Measurements from ENCODE around the gene MIPOL1. TPM values are rescaled to one million over a fixed set of nuclear protein-coding genes. Genes with fewer than 3 reads are reported as not detected.

The MIPOL1 gene
- total and polyA plus RNA-seq, 2 donors (not counting 3 experiments of a cell fraction or from before 2014, with no cell fraction given), result 3.4 to 33.5 TPM

GRCh38 chr14:37170237-37170636 is 27.5 kb upstream of the MIPOL1 start:
- no TSS peak for BruUV-seq (replicated peaks)
- intact Hi-C loops (cut with micrococcal nuclease), result loop anchor here (5.0 kb wide), 1 partner anchor 62 kb away; no protein-coding TSS in a partner anchor
- no peak for FAIRE-seq
- DNase-seq (ENCODE audit: low read depth, low spot score), result no peak
- Histone ChIP-seq H3K36me3 (ENCODE audit: control insufficient read depth in 2 of 2, extremely low read depth in 1 of 2, insufficient read depth in 2 of 2, low read length in 2 of 2) (no peaks in the 10 kb centered on the region), H3K4me3 (replicated peaks in 1 of 3; ENCODE audit: insufficient read depth in 1 of 3, low read depth in 1 of 3, low read length in 3 of 3) (no peak overlapping the region), H3K9me3 (replicated peaks; ENCODE audit: control insufficient read depth, insufficient read depth, low read length) (no peaks in the 10 kb centered on the region), H4K20me1 (replicated peaks; ENCODE audit: control insufficient read depth, extremely low read depth, insufficient read depth, low read length) (no peaks in the 10 kb centered on the region), H3K4me1 (ENCODE audit: control insufficient read depth, extremely low read depth, insufficient read depth, low read length) (peaks cover 12% of the 10 kb centered on the region), H3K27me3 (ENCODE audit: control insufficient read depth in 2 of 2, insufficient read depth in 2 of 2, low read length in 2 of 2) (peaks cover 0 to 3% of the 10 kb centered on the region in 2 experiments), H3K9ac (replicated peaks; ENCODE audit: extremely low read depth, insufficient read depth, low read length) (no peak overlapping the region), H3K27ac (ENCODE audit: insufficient read depth, low read depth, low read length) (no peak overlapping the region), H3K9me1 (replicated peaks; ENCODE audit: control insufficient read depth, extremely low read depth, insufficient read depth, low read length) (no peaks in the 10 kb centered on the region), H2AFZ (ENCODE audit: low read depth, low read length) (no peak overlapping the region), H3K4me2 (ENCODE audit: insufficient read depth, low read length) (no peak overlapping the region), H3K79me2 (ENCODE audit: control insufficient read depth, insufficient read depth, low read length) (no peaks in the 10 kb centered on the region)
- TF ChIP-seq FOS (IDR thresholded peaks at IDR 0.05; ENCODE audit: borderline replicate concordance, insufficient read depth, low read length), result no peak
- TF ChIP-seq GATA2 (IDR thresholded peaks at IDR 0.05; ENCODE audit: insufficient read depth, insufficient read length, low read depth, low read length), result no peak
- CTCF ChIA-PET, result interaction anchor here (1.1 kb wide), 1 partner anchor 20 kb away, joined by 4 read pairs; no protein-coding TSS in a partner anchor
- dilution Hi-C loops (cut with MboI; ENCODE audit: extremely low pct_ligation_motif_present, low sequenced_read_pairs), result no loop called here
- POLR2A ChIA-PET, result no interaction called here

- CTCF ChIA-PET, result interaction anchor here (0.7 to 2.3 kb wide), 6 partner anchors 18 to 617 kb away, joined by 3 to 23 read pairs (median 8); no protein-coding TSS in a partner anchor
Measured at GRCh38 chr14:37170993-37171392, 26.7 kb upstream of the MIPOL1 start.

More at GRCh38 chr14:37170993-37171392, 26.7 kb upstream of the MIPOL1 start:
- intact Hi-C loops (cut with micrococcal nuclease), result loop anchor here (5.0 kb wide), 1 partner anchor 61 kb away; no protein-coding TSS in a partner anchor
- H3K4me1 ChIP-seq (ENCODE audit: control insufficient read depth, extremely low read depth, insufficient read depth, low read length), result peaks cover 12% of the 10 kb centered on the region
- TF ChIP-seq EZH2 (IDR thresholded peaks at IDR 0.05; ENCODE audit: borderline replicate concordance, low read depth, low read length, severe bottlenecking) (no peak), FOS (IDR thresholded peaks at IDR 0.05; ENCODE audit: borderline replicate concordance, insufficient read depth, low read length) (no peak), POLR2A (IDR thresholded peaks at IDR 0.05; ENCODE audit: low read depth, low read length) (no peak), JUN (IDR thresholded peaks at IDR 0.05; ENCODE audit: borderline replicate concordance, insufficient read depth, insufficient read length, low read depth) (no peak), POLR2AphosphoS5 (IDR thresholded peaks at IDR 0.05; ENCODE audit: insufficient read depth, low read depth, low read length) (no peak), CTCF (IDR thresholded peaks at IDR 0.05; ENCODE audit: extremely low read depth in 1 of 2, insufficient read depth in 1 of 2, low read depth in 1 of 2, low read length in 2 of 2) (no peak), MAX (IDR thresholded peaks at IDR 0.05; ENCODE audit: insufficient read depth, insufficient read length) (no peak), GATA2 (IDR thresholded peaks at IDR 0.05; ENCODE audit: insufficient read depth, insufficient read length, low read depth, low read length) (no peak), MYC (IDR thresholded peaks at IDR 0.05; ENCODE audit: low read depth, low read length) (no peak)
- H3K4me3 ChIP-seq (replicated peaks in 1 of 3; ENCODE audit: insufficient read depth in 1 of 3, low read depth in 1 of 3, low read length in 3 of 3), result no peak overlapping the region
- H3K36me3 ChIP-seq (ENCODE audit: control insufficient read depth in 2 of 2, extremely low read depth in 1 of 2, insufficient read depth in 2 of 2, low read length in 2 of 2), result no peaks in the 10 kb centered on the region
- no peak for FAIRE-seq
- no peaks in the 10 kb centered on the region for H3K9me3 ChIP-seq (replicated peaks; ENCODE audit: control insufficient read depth, insufficient read depth, low read length)
- H4K20me1 ChIP-seq (replicated peaks; ENCODE audit: control insufficient read depth, extremely low read depth, insufficient read depth, low read length), result no peaks in the 10 kb centered on the region
- no peak overlapping the region for H3K27ac ChIP-seq (ENCODE audit: insufficient read depth, low read depth, low read length)
- dilution Hi-C loops (cut with MboI; ENCODE audit: extremely low pct_ligation_motif_present, low sequenced_read_pairs), result no loop called here
- H3K4me2 ChIP-seq (ENCODE audit: insufficient read depth, low read length), result no peak overlapping the region
- POLR2A ChIA-PET, result no interaction called here
- H2AFZ ChIP-seq (ENCODE audit: low read depth, low read length), result no peak overlapping the region
- no TSS peak for BruUV-seq (replicated peaks)
- H3K27me3 ChIP-seq (ENCODE audit: control insufficient read depth in 2 of 2, insufficient read depth in 2 of 2, low read length in 2 of 2), result no peaks in the 10 kb centered on the region
- no peaks in the 10 kb centered on the region for H3K9me1 ChIP-seq (replicated peaks; ENCODE audit: control insufficient read depth, extremely low read depth, insufficient read depth, low read length)
- no peak overlapping the region for H3K9ac ChIP-seq (replicated peaks; ENCODE audit: extremely low read depth, insufficient read depth, low read length)
- no peaks in the 10 kb centered on the region for H3K79me2 ChIP-seq (ENCODE audit: control insufficient read depth, insufficient read depth, low read length)
- DNase-seq (ENCODE audit: low read depth, low spot score), result no peak
